HG03354 (cell line): Measurements from ENCODE around the gene CDC14B.

Experiments used
- ATAC-seq: cut with Tn5 transposase; IDR thresholded peaks from one replicate; pipeline ENCODE4 v1.9.1; 2021; ENCODE audit warnings: mild to moderate bottlenecking; ENCODE audit not compliant: unreplicated experiment, poor library complexity, severe bottlenecking

Gene CDC14B

GRCh38 chr9:96460470-96460869, 159.2 kb downstream of the CDC14B start:
- ATAC-seq = no peak

GRCh38 chr9:96459268-96460007, 160.2 kb downstream of the CDC14B start:
- ATAC-seq = no peak

- ATAC-seq = no peak
These were observed 161.4 kb downstream of the CDC14B start for GRCh38 chr9:96458226-96458625.

GRCh38 chr9:96457266-96457665, 162.4 kb downstream of the CDC14B start:
- ATAC-seq = no peak

GRCh38 chr9:96453625-96454024, 166.0 kb downstream of the CDC14B start:
- no peak for ATAC-seq

GRCh38 chr9:96450613-96451528, 168.8 kb downstream of the CDC14B start:
- ATAC-seq = peak; percentile 4
